NCI-H1417 (cell line): ENCODE measurements around the gene RAP1GDS1.
"Not testable (repeated sequence)": the region's sequence is repeated elsewhere in the genome, so short reads cannot be mapped to it uniquely, and the experiment has no call there.

Experiments used
- DNase-seq, 3 experiments: peaks; one replicate each; lab custom pipeline; 2025; lab: John Stamatoyannopoulos, UW

Gene RAP1GDS1

DNA sequence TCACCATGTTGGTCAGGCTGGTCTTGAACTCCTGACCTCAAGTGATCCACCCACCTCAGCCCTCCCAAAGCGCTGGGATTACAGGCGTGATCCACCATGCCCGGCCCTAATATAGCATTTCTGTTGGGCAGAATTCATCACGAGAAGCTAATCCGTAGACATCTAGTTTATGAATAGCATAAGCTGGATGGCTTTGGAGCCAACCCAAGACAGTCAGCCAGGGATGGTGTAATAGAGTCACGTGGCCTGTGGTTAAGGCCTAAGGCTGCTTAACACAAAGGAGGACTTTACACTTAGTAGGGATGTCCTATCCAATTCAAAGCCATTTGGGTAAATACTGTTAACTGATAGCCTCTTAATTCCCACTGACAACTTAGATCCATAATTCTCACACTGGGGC is 173.6 kb downstream of the RAP1GDS1 start:
- DNase-seq, result no peak

DNA sequence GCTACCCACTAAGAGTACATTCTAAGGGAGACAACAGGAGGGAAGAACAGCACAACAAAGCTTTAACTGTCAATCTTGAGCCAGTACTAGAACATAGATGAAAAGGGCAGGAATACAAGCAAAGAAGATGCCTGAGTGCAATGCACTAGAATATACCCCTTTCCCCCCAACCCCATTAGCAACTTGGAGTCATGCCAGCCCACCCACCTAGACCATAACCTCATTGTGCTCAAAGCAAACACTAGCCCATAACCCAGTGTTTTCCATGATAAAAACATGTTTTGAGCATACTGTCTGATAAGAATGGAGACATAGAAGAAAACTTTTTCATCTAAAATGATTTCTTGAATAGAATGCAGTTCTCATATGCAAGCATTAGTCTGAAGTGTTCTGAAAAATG is 183.2 kb downstream of the RAP1GDS1 start:
- peak in 2 of 3 experiments; percentile 2 to 25 for DNase-seq

- peak in 1 of 3 experiments; percentile 24 for DNase-seq
Measured at GRCh38 chr4:98446499-98447375, 185.6 kb downstream of the RAP1GDS1 start.

DNA sequence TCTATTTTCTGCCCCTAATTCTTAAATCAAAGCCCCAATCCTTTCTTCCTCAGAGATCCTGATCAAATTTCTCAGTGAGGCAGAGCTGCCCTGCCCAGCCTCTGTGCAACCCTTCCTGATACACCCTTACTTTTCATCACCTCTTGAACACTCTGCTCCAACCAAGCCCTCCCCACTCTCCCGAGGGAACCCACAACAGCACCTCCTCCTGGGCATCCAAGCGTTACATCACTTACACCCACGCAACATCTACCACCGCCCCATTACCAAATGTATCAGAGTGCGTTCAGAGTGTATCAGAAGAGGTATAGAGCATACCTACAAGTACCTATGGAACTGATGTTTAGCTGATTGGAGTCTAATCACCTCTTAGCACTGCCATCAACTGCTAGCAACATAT is 186.5 kb downstream of the RAP1GDS1 start:
- DNase-seq, result peak in 2 of 3 experiments; percentile 4 to 69

- DNase-seq, result no peak
Measured at GRCh38 chr4:98448908-98449307, 187.7 kb downstream of the RAP1GDS1 start.

GRCh38 chr4:98452091-98452490 is 190.9 kb downstream of the RAP1GDS1 start:
- no peak for DNase-seq

GRCh38 chr4:98457422-98457821 is 196.2 kb downstream of the RAP1GDS1 start:
- DNase-seq, result not testable (repeated sequence)

- not testable (repeated sequence) for DNase-seq
Measured at GRCh38 chr4:98461121-98461865, 200.1 kb downstream of the RAP1GDS1 start.

- no peak for DNase-seq
Measured at GRCh38 chr4:98462487-98462886, 201.3 kb downstream of the RAP1GDS1 start.

- DNase-seq, result no peak
Measured at GRCh38 chr4:98466868-98467599, 205.8 kb downstream of the RAP1GDS1 start.

DNA sequence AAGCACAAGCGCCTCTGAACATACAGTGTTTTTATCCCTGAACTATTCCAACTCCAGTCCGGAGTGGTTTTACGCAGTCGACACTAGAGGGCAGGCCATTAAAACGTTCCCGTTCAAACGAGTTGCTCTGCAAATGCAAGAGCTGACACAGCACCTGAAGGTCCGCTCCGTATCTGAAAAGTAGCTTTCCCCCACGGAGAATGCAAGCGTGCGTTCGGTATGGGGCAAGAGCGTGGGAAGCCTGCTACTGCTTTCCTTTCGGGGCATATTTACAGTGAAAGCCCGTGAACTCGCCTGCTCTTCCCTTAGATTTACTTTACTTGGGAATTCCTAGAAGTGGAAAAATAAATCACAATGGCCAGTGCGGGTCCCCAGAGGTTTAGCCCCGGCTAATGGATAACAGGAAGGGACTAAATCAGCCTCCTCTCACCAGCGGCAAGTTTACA is 206.5 kb downstream of the RAP1GDS1 start:
- DNase-seq, result peak; percentile 68 to 91 (median 76)

GRCh38 chr4:98468709-98469108 is 207.5 kb downstream of the RAP1GDS1 start:
- no peak for DNase-seq

GRCh38 chr4:98469771-98470170 is 208.6 kb downstream of the RAP1GDS1 start:
- no peak for DNase-seq

- DNase-seq, result no peak
Measured at GRCh38 chr4:98470366-98470765, 209.2 kb downstream of the RAP1GDS1 start.

GRCh38 chr4:98470831-98471230 is 209.6 kb downstream of the RAP1GDS1 start:
- DNase-seq, result no peak

GRCh38 chr4:98473046-98473445 is 211.9 kb downstream of the RAP1GDS1 start:
- DNase-seq, result no peak

- no peak for DNase-seq
Measured at GRCh38 chr4:98474408-98474844, 213.2 kb downstream of the RAP1GDS1 start.

GRCh38 chr4:98476891-98477290 is 215.7 kb downstream of the RAP1GDS1 start:
- no peak for DNase-seq

GRCh38 chr4:98479590-98479989 is 218.4 kb downstream of the RAP1GDS1 start:
- peak in 1 of 3 experiments; percentile 6 for DNase-seq

DNA sequence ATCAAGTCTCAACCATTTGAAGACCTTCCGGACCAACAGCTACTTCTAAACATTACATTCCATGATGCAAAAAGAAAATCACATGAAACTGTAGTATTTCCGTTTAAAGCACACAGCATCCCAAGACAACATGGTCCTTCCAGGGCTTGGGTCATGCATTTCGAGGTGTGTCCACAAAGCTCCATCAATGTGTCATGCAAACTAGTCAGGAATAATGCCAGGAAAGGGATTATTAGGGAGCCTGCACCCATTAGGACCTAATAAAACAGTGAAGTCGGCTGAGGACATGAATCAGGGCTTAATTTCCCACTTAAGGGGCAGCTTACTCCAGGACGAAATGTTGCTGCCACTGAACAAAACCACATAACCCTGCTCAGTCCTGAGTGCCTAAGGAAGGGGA is 219.4 kb downstream of the RAP1GDS1 start:
- no peak for DNase-seq

DNA sequence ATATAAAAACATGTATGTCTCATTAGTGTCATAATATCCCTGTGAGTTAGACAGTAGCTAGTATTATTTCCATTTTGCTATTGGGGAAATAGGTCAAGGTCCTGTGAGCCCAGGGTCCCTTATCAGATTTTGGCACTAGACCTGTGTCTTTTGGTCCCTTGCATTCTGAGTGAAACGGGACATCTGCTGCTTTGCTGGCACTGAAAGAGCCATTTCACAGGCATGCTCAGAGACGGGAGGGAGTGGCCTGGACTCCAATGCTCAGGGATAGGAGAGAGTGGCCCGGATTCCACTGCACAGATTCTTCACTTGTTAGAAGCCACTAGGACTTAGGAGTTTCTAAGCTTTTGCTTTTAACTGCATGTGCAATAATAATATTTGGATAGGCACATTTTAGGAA is 220.0 kb downstream of the RAP1GDS1 start:
- DNase-seq, result no peak

DNA sequence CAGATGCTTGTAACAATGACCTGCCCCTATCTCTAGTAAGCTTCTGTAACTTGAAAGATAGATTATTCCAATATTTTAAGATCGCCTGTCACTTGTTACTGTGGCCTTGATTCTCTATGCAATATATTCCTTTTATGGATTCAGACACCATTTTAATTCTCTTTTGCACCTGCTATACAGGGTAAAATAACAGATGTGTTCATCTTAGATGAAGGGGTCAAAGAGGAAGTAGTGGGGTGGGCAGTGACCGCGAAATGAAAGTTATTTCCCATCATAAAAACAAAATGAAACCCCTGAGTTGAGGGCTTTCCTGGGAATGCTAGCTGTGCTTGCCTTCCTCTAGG is 221.3 kb downstream of the RAP1GDS1 start:
- no peak for DNase-seq
